KG1 (cell line): ENCODE data around the gene MMS22L.
"Not testable (repeated sequence)": the region's sequence is repeated elsewhere in the genome, so short reads cannot be mapped to it uniquely, and the experiment has no call there.

Experiments used
- DNase-seq: peaks from one replicate; lab custom pipeline; 2025; lab: John Stamatoyannopoulos, UW

Gene MMS22L

DNA sequence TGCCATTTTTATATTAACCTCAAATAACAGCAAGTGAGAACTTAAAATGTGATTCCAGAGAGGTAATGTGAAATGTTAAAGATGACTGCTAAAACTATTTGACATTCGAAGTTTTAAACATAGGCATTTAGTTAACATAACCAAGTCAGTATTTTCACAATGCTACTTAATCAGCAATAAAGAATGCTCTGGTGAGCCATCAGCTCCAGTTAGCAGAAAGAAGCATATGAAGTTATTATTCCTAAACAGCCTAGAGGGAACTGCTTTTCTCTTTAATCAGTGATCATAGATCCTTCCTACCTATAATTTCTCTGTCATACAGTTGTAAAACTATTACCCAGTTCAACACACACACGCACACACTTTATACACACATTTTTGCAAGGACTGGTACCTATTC is 60.1 kb downstream of the MMS22L start:
- DNase-seq, result no peak

DNA sequence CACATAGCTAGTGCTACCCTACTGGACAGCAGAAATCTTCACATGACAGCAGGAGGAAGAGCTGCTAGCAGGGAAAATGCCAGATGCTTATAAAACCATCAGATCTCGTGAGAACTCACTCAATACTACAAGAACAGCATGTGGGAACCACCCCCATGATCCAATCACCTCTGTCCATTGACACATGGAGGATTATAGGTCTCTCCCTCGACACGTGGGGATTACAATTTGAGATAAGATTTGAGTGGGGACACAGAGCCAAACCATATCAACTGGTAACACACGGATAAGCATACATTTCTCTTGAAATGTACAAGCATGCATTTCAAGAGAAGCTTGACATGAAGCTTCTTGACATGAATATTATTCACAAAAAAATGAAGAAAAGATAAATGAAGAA is 64.1 kb downstream of the MMS22L start:
- no peak for DNase-seq

GRCh38 chr6:97215157-97215769 is 67.8 kb downstream of the MMS22L start:
- no peak for DNase-seq

GRCh38 chr6:97214671-97215070 is 68.3 kb downstream of the MMS22L start:
- no peak for DNase-seq

- no peak for DNase-seq
Observed at GRCh38 chr6:97207383-97207782, 75.6 kb downstream of the MMS22L start.

DNA sequence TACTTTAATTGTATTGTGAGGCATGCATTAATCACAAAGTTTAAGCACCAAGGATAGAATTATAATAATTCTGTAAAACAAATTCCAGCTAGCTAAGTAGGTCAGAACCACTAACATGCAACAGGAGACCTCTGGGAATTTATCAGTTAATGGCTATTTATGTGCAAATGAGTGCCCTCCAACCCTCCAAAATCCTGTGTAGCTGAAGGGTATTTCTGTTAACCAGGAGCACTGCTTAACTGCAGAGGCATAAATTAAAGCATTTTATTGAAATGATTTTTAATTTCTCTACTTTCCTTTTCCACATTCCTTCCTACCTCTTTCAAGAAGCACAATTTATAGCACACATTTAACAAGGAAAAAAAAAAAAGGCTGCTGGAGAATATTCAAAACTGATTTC is 77.0 kb downstream of the MMS22L start:
- no peak for DNase-seq

- no peak for DNase-seq
Observed at GRCh38 chr6:97203343-97203742, 79.7 kb downstream of the MMS22L start.

- no peak for DNase-seq
Observed at GRCh38 chr6:97198046-97198565, 84.9 kb downstream of the MMS22L start.

DNA sequence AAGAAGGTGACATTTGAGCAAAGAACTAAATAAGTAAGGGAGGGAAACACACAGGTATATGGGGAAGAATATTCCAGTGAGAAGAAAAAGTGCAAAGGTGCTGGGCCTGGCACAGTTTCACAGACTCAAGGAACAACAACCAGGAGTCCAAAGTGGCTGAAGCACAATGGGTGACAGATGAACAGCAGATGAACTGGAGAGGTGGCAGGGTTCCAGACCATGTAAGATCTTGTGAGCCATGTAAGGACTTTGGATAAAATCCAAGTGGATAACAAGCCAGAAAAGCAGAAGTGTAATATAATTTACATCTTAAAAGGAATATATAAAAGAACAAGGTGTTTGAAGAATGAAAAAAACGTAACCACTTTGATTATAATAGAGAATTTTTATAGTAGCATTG is 87.9 kb downstream of the MMS22L start:
- DNase-seq, result no peak

DNA sequence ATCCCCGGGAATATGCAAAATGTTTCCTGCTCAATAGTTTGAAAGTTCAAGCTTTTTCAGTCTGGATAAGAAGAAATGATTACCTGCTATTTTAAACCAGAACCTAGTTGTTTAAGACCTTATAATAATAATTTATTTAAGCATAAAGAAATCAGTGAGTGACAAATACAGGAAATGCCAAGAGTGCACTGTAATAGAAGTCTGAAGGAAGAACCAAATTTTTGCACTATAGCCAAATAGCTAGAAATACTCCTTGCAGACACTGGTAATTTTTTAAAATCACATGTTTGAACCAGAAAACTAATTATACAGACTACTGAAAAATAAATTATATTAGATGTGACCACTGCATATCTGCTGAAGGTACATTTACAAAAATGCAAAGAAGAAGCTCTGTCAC is 93.2 kb downstream of the MMS22L start:
- no peak for DNase-seq

- no peak for DNase-seq
Observed at GRCh38 chr6:97187951-97188350, 95.1 kb downstream of the MMS22L start.

DNA sequence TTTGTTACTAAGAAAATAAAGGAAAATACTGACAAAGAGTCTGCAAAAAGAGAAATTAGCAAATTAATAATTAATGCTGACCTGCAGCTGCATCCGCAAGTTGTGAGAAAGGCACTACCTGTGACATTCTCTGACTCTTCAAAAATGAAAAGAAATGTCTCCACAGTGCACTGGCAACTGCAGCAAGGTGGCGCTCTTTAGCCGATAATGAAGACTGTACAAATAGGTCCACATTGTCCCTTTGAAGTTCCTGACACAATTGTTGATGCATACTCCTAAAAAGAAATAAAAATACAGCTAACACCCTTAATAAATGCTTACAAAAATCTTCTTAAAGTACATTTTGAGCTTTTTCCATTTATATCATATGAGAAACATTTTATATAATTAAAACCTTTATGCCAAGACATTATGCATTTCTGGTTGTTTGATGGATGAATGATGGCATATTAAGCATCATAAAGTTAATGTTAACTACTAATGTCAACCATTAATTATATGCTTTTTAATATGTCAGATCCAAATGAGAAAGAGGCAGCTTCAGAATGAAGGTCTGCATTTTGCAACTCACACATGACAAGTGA is 96.5 kb downstream of the MMS22L start:
- peak; percentile 6 for DNase-seq

- no peak for DNase-seq
Observed at GRCh38 chr6:97177905-97178304, 105.1 kb downstream of the MMS22L start.

DNA sequence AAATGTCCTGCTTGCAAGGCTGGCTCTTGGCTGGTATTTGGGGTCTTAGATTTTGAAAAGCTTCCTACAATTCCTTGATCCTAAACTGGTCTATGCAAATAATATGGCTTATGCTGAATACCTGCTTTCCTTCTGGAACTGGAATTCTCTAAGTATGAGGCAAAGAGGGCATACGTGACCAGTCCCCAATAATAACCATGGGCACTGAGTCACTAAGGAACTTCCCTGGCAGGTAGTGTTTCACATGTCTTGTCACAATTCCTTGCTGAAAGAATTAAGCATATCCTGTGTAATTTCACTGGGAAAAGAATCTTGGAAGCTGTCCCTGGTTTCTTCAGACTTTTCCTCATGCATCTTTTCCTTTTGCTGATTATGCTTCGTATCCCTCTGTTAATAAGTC is 106.5 kb downstream of the MMS22L start:
- no peak for DNase-seq

GRCh38 chr6:97175806-97176205 is 107.2 kb downstream of the MMS22L start:
- DNase-seq, result no peak

DNA sequence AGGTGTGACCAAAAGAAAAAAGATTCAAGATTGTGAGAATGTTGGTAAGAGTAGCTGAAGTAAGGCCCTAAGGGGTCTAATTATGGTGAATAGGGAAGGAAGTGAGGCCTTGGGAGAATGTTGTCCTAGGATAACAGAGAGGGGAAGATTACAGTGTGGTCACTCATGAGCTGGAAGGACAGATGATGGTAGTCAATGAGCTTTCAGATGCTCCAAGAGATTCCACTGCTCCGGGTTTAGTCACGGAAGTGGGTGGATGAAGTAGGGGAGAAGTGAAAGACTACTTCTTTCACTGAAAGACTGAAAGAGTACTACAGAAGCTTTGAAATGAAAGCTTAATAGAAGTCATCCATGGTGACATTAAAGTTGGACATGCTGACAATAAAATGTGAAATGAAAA is 108.5 kb downstream of the MMS22L start:
- DNase-seq, result no peak

GRCh38 chr6:97160280-97160679 is 122.7 kb downstream of the MMS22L start:
- DNase-seq, result no peak

GRCh38 chr6:97155447-97155846 is 127.6 kb downstream of the MMS22L start:
- DNase-seq, result not testable (repeated sequence)

DNA sequence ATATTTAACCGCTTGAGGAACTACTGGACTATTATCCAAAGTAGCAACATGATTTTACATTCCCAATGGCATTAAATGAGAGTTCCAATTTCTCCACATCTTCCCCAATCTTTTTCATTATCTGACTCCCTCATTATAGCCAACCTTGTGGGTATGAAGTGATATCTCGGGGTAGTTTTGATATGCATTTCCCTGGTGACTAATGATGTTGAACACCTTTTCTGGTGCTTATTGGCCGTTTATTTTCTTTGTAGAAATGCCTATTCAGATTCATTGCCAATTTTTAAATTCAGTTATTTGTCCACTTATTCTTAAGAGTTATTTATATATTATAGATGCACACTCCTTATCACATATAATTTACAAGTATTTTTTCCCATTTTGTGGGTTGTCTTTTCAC is 129.0 kb downstream of the MMS22L start:
- DNase-seq, result no peak

DNA sequence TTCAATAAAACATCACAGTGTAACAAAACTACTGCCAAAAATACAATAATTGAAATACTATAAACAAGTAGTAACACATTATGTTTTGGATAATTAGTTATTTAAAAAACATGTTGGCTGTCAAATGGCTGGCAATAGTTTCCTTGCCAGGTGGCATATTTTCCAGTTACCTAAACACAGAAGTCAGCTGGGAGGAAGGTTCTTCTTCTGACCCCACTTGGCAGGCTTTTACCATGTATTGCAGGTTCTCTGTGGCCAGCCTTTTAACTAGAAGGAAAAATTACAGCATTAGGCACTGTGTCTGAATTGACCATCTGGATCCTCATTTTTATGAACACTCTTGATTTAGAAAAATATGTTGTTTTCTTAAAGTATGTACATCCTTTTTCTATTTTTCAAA is 131.4 kb downstream of the MMS22L start:
- DNase-seq, result no peak

GRCh38 chr6:97150932-97151331 is 132.1 kb downstream of the MMS22L start:
- DNase-seq, result no peak

DNA sequence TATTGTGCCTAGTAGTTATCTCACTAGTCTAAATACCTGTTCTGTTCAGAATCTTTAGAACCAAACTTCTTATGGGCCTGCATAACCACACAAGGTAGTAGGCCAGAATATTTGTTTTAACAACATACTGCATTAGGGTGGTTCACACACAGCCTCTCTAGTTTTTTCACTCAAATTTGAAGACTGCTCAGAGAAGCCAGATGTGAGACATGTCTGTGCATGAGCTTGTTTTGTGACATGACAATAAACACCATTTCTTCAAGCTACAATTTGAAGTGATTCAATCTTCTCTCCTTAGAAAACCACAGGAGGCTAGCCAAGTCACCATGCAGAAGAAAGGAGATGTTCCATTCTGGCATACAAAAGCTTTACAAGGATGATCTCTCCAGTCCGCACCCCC is 135.6 kb downstream of the MMS22L start:
- no peak for DNase-seq

GRCh38 chr6:97145691-97146090 is 137.3 kb downstream of the MMS22L start:
- no peak for DNase-seq

- DNase-seq, result no peak
Observed at GRCh38 chr6:97141756-97142155, 141.3 kb downstream of the MMS22L start.
